Hippocampal formation (tissue), 2 donors: ENCODE measurements around the gene DRC7.

Source experiments
- DNase-seq, 2 donors: peaks; one replicate each; lab custom pipeline; 2025; lab: John Stamatoyannopoulos, UW

The DRC7 gene

DNA sequence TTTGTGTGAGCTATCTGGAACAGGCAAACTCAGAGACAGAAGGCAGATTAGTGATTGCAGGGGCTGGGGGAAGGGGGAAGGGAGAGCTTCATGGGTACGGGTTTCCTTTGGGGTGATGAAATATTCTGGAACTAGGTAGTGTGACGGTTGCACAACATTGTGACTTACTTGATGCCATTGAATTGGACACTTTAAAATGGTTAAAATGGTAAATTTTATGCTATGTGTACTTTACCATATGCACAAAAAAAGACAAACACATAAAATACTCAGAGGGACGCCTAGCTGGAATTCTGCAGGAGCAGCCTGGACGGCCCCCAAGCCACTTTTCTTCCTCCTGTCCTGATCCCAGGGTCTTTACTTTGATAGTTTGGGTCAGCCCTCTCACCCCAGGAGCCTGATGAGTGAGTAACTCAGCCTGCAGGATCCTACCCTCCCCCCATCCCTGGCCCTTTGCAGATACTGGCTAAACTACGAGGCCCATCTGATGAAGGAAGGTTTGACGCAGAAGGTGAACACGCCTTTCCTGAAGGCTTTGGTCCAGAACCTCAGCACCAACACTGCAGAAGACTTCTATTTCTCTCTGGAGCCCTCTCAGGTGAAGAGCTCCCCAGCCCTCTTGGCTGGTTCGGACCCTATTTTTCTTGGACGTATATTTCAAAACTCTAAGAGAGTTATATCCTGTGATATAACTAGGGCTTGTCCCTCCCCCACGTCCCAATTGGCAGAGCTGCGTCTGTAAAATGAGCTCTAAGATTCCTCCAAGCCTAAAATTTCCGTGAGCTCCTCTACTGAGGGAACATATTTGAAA lies 18.7 kb upstream of the DRC7 start:
- DNase-seq, result no peak

DNA sequence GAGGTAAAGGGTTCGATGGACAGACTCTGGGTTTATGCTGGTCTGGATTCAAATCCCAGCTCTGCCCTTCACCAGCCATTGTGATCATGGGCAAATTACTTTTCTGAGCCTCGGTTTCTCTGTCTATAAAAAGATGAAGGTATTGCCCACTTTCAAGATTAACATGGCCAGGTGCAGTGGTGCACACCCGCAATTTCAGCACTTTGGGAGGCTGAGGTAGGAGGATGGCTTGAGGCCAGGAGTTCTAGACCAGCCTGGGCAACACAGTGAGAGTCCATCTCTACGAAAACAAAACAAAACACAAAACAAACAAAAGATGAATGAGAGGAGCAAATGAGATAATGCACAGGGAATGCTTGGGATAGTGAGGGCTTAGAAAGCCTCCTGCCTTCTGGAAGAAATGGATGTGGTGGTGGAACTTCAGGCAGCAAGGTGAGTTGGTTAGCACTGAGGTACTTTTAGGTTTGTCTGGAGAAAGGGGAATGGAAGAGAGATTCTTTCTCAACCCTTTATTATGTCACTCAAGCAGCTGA lies 18.0 kb upstream of the DRC7 start:
- no peak for DNase-seq

DNA sequence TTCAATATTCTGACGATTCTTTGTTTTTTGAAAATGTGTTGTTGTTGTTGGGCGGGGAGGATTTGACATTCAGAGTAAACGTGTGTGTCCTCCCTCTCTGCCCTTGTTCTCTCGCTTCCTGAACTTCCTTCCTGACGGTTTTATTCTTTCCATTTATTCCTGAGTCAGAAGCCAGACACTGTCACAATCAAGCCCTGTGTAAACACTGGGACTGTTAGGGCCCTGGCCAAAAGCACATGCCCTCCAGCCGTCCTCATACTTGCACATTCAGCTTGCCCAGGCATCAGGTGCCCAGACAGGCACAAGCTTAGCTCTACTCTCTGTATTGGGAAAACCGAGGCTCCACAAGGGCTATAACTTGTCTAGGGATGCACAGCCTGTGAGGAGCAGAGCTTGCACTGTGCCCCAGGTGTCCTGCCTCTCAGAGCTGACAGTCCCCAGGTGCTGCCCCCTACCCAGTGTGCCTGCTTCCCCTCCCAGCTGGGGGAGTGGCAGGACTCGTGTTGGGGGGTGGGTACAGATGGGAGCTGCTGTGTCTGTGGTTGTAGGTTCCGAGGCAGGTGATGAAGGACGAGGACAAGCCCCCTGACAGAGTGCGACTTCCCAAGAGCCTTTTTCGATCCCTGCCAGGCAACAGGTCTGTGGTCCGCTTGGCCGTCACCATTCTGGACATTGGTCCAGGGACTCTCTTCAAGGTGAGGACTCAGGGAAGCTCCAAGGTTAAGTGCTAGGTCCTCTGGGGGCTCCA lies 16.8 kb upstream of the DRC7 start:
- no peak for DNase-seq

DNA sequence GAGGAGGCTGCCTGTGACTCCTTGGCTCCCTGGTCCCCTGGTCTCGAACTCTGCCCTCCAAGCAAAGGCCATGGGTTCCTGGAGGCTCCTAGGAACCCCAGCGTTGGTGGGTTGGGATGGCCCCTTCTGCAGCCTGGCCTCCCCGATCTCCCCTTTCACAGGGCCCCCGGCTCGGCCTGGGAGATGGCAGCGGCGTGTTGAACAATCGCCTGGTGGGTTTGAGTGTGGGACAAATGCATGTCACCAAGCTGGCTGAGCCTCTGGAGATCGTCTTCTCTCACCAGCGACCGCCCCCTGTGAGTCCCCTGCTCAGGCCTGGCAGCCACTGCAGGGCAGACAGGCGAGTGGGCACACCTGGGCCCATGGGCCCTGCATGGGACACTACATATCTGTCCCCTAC lies 15.6 kb upstream of the DRC7 start:
- DNase-seq, result no peak

DNA sequence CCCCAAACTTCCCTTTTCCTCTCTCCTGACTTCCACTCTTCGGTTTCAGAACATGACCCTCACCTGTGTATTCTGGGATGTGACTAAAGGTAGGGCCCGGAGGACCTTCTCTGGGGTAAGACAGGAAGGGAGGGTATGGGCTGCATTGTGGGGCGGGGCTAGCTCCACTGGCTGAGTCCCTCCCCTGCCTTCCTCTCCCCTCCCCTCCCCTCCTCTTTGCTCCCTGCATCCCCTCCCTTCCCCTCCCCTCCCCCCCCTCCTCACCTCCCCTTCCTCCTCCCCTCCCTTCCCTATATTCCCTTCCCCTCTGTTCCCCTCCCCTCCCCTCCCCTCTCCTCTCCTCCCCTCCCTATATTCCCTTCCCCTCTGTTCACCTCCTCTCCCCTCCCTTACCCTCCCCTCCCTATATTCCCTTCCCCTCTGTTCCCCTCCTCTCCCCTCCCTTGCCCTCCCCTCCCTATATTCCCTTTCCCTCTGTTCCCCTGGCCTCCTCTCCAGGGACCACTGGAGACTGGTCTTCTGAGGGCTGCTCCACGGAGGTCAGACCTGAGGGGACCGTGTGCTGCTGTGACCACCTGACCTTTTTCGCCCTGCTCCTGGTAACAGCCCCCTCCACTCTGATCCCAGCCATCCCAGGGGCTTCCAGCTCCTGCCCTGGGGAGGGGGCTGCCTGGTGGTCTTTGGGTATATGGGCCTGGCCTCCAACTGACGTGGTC lies 14.7 kb upstream of the DRC7 start:
- no peak for DNase-seq

DNA sequence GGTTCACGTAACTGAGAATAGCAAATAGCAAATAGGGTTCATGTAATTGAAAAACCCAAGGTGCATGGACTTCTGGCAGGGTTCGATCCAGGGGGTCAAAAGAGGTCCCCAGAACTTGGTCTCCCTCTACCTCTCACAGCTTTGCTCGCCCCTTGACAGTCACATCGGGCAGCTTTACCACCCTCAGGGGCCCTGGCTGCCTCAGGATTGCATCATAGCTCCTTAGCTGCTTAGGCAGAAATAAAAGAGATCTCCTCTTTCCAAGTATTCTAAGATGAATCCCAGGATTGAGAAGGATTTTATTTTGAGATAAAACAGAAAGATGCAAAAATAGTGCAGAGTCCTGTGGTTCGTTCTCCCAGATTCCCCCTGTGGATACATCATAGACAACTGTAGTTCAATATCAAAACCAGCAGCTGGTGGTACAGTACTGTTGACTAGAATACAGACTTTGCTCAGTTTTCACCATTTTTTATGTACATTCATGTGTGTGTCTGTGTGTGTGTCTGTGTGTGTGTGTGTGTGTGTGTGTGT lies 13.7 kb upstream of the DRC7 start:
- no peak for DNase-seq

DNA sequence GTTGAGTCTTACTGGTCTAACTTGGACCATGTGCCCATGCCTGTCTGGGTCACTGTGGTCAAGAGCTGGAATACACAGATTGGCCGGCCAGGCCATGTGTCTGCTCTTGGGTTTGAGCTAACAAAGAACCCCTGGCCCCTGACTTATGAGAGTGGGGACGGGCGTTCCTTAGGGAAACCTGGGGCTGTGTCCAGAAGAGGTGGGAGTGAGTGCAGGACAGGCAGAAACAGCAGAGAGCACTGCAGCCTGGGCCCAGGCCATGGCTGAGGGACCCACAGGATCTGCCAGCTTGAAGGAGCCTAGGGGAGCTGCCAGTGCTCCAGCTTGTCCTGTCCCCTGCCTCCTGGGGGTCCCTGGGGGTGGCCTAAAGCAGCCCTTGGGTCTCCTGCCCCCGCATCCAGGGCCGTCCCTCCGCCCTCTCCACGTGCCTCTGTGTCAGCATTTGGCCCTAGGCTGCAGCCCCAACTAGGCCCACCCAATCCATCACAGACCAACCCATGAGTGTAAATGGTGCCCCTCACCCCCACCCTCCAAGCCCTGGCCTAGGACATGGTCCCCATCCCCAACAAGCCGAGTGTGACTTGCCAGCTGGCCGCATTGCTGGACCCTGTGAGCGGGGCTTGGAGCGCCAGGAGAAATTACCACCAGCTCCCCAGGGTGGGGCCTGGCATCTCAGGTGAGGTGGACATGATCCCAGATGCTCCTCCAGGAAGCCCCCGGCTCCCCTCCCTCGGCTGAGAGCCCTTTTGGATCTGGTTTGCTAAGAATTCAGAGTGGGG lies 12.5 kb upstream of the DRC7 start:
- DNase-seq, result no peak

DNA sequence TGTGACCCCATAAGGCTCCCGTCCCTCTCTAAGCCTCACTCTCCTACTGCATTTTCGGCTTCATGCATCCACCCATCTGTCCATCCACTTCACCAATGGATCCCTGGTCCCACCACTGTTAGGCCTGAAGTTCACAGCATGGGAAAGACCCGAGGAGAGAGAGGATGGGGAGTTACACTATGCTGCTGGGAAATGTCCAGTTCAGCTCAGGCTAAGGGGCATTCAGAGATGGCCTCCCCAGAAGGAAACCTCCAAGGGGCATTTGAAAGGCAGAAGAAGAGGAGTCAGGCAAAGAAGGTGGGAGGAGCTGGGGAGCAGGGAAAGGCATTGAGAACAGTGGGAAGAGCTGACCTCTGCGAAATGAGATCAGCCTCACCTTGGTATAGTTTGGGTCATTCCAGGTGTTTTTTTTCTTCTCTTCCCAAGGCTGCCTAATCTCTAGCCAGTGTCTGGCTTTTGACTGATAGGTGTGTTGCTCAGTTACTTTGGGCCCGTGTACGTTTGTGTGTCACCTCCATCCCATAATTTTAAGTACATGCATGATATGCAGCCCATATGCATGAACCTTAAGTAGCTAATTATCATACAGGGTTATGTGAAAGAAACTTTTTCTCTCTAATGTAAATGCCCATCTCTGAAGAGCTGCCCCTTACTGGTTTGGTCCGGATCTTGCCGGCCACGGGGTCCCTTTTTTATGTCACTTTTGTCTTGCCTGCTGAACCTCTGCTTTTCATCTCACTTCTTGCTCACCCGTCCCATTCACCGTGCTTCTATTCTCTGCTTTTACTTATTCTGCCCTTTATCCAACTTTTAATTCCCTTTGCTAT lies 11.6 kb upstream of the DRC7 start:
- DNase-seq, result no peak

DNA sequence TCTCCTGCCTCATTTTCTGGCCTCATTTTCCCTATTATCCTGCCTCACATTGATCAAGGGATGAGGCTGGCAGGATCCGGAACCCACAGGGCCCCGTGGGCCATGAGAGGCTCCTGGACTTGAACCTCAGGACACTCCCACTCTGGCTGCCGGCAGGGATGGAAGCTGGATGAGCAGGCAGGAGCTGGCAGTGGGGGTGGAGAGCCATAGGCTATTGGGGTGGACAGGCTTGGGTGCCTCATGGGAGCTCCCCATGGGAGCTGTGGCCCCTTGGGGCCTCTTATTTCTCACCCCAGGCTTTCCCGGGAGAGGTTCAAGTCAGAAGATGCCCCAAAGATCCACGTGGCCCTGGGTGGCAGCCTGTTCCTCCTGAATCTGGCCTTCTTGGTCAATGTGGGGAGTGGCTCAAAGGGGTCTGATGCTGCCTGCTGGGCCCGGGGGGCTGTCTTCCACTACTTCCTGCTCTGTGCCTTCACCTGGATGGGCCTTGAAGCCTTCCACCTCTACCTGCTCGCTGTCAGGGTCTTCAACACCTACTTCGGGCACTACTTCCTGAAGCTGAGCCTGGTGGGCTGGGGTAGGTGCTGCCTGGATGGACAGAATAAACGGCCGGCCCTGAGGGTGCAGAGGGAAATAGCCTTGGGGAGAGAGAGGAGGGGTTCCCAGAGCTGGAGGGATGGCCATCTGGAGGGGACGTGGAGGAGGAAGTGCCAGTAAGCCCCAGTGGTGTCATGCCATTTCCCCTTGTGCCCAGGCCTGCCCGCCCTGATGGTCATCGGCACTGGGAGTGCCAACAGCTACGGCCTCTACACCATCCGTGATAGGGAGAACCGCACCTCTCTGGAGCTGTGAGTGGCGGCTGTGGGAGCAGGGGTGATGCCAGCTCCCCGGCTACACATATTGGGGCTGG lies 10.7 kb upstream of the DRC7 start:
- DNase-seq, result no peak

DNA sequence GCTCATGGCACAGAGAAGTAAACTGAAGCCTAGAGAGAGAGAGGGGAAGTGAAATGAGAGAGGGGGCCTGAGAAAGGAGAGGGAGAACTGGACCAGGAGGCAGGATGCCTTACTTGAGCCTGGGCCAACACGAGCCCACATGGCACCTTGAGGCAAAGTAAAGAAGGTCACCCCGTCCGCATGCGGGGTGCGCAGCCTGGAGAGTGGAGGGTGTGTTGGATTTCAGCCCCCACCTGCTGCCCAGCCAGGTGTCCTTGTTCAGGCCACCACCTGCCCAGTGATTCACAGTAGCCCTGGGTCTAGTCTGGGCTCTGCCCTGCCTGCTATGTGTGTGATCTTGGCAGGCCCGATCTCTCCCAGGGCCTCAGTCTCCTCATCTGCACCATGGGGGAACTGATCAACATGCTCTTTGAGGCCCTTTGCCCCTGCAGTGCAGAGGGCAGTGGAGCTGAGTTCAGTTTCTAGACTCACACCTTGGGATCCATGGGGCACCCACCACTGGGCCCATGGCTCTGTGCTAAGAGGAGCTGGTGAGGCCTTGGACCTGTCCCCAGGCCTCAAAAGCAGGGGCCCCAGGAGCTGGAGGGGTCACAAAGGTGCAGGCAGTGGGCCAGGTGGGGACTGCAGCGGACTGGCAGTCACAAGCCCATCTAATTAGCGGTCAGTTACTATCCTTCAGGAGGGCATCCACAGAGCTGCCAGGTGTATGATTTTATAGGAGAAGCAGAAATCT lies 9.8 kb upstream of the DRC7 start:
- DNase-seq, result no peak

DNA sequence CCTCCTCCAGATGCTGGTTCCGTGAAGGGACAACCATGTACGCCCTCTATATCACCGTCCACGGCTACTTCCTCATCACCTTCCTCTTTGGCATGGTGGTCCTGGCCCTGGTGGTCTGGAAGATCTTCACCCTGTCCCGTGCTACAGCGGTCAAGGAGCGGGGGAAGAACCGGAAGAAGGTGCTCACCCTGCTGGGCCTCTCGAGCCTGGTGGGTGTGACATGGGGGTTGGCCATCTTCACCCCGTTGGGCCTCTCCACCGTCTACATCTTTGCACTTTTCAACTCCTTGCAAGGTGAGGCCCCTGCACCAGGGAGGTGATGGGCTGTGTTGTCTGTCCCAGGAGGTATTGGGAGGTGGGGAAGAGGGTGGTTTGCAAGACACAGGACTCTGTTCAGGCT lies 9.0 kb upstream of the DRC7 start:
- no peak for DNase-seq

- no peak for DNase-seq
Measured at GRCh38 chr16:57686577-57686976, 8.0 kb upstream of the DRC7 start.

DNA sequence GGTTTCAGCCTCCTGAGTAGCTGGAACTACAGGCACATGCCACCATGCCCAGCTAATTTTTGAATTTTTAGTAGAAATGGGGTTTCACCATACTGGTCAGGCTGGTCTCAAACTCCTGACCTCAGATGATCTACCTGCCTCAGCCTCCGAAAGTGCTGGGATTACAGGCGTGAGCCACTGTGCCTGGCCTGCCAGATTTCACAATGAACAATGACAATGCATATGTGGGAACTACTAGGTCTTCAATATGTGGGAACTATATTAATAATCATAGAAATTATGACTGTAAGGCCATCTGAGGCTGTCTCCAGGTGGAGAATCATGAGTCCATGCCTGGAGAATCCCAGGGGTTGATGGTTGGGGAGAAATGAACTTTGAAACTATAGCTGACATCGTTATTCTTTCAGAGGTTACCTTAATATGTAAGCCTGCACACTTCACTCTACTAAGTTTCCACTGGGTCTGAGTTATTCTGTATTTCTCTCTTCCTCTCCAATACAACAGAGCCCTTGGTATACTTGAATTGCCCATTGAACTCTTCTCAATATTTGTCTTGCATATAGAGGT lies 7.2 kb upstream of the DRC7 start:
- DNase-seq, result no peak

DNA sequence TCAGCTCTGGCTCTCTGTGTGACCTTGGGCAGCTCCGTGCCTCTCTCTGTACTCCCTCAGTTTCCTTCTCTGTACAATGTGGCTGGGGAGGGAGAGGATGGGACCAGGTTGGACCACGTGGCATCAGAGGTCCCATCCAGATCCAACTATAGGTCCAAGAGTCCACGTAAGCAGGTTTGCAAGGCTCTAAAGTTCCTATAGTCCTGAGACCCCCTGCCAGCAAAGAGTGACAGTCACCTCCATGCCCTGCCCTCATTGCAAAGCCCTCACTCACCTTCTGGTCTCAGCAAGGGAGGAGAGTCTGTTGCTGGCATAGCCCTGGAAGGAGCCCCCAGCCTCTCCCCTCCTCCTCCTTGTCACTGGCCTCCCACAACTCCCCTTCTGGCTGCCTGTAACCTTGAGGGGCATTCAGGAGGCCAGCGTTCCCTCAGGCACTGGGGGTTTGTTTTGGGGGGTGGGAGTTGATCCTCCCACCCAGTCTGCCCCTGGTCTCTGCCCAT lies 6.1 kb upstream of the DRC7 start:
- DNase-seq, result no peak

DNA sequence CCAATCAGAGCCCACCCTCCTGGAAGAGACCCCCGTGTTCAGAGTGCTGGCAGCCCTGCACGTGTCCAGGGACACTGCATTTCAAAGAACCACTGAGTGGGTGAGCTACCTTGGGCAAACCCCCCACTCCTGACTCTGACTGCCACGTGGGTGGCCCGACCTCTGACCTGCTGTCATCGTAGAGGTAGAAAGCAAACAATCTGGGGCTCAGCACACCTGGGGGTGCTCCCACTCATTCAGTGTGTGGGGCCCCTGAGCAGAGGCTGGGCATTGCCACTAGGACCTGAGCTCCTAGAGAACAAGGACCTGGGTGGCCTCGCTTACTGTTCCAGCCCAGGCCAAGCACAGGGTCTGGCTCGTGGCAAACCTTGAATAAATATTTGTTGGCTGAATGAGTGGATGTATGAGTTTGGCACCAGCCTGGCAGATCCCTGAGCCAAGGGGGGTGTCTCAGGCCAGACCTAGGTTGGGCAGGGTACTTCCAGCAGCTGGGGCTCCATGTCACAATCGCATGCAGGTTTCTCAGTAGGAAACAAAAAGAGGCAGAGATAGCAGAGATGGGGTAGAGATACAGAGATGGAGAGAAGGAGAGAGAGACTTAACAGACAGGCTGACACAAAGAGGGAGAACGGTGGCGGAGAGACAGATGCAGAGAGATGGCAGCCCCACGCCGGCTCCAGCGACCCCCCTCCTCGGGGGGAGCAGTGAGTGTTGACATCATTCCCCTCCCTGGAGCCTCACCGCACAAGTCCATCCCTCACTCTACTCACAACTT lies 5.4 kb upstream of the DRC7 start:
- no peak for DNase-seq

DNA sequence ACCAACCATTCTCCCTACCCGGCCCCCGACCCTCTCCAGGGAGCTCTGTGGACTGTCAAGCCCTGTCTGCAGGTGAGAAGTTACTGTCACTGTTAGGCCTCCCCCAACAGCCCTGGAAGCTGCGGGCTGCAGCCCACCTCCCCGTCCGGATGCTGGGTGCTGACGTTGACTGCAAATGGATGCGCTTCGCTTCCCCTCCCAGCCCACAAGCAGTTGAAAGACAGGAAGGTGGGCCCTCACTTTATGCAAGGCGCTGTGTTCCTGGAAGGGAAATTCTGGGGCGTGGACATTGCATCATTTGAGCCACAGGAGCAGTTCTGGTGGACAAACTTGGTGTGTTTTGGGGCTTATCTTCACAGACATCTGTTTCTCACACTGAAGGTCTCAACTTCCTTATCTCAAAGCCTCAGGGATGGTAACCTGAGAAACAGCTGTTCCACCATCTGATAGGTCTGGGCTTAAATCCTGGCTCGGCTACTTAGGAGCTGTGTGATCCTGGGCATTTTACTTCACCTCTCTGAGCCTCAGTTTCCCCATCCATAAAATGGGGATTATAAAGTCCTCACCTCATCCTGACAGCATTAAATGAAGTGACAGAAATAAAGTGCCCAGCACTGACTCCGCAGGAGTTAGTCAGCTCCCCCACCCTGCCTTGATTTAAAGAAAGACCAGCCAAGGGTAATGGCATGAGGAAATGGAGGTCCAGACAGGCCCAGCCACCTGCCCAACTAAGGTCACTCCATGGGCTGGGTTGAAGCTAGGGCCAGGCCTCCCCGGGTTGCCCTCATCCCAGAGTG lies 4.6 kb upstream of the DRC7 start:
- no peak for DNase-seq
